ENCODE results near the gene UCP2. TPM values are rescaled to one million over a fixed set of nuclear protein-coding genes. Genes with fewer than 3 reads are reported as not detected.

UCP2 gene
- total and polyA plus RNA-seq, 10 of the 15 experiments (the other 5 are each of a cell fraction or from before 2014, with no cell fraction given), result 32.9 to 248 (median 154) TPM

- TF ChIP-seq USF1 (IDR thresholded peaks at IDR 0.05; ENCODE audit: borderline replicate concordance, extremely low read length, insufficient read depth, low read depth, low read length), result no peak
Observed at GRCh38 chr11:73931951-73932350, 50.7 kb downstream of the UCP2 start (continued).

GRCh38 chr11:73931039-73931645, 51.5 kb downstream of the UCP2 start:
- Histone ChIP-seq H3K9ac (ENCODE audit: control insufficient read depth, insufficient read depth, low read length) (no peak overlapping the region), H3K36me3 (ENCODE audit: control insufficient read depth in 2 of 2, insufficient read depth in 2 of 2, low read length in 1 of 2) (peaks cover 6 to 25% of the 10 kb centered on the region in 2 experiments), H3K27ac (ENCODE audit: control insufficient read depth, insufficient read depth) (no peak overlapping the region), H2AFZ (ENCODE audit: control insufficient read depth, low read depth, low read length) (no peak overlapping the region), H3K4me1 (ENCODE audit: control insufficient read depth, insufficient read depth, low read length) (no peaks in the 10 kb centered on the region), H3K79me2 (ENCODE audit: control insufficient read depth, insufficient read depth, low read length) (no peaks in the 10 kb centered on the region), H3K9me3 (replicated peaks; ENCODE audit: control insufficient read depth, insufficient read depth, low read length) (no peaks in the 10 kb centered on the region), H3K27me3 (replicated peaks in 1 of 2; ENCODE audit: control insufficient read depth in 2 of 2, insufficient read depth in 2 of 2, low read length in 1 of 2) (no peaks in the 10 kb centered on the region), H3K4me3 (no peak overlapping the region), H4K20me1 (ENCODE audit: control insufficient read depth, insufficient read depth) (no peaks in the 10 kb centered on the region), H3K4me2 (ENCODE audit: control insufficient read depth, insufficient read depth) (no peak overlapping the region)
- peak; percentile 78 for ATAC-seq
- BruUV-seq (replicated peaks), result no TSS peak
- ChIA-PET SMC1A (ENCODE audit: uncharacterized antibody, unreplicated experiment) (interaction anchor here (0.8 to 2.0 kb wide), 5 partner anchors 13 to 453 kb away, joined by 3 to 16 read pairs (median 3); no protein-coding TSS in a partner anchor), CTCF (interaction anchor here (0.6 to 2.2 kb wide), 17 partner anchors 10 to 580 kb away, joined by 3 to 29 read pairs (median 3); partner anchors contain the start of genes COA4 and PAAF1), POLR2A (interaction anchor here (0.5 to 0.6 kb wide), 2 partner anchors 45 to 49 kb away, joined by 3 read pairs; no protein-coding TSS in a partner anchor), RAD21 (ENCODE audit: unreplicated experiment) (interaction anchor here (0.6 to 1.6 kb wide), 9 partner anchors 12 to 306 kb away, joined by 3 to 29 read pairs (median 3); no protein-coding TSS in a partner anchor)
- WGBS (ENCODE audit: insufficient coverage, insufficient replicate concordance, low lambda C conversion rate, missing lambda C conversion rate), result 81% methylated on average over 7 of the region's 7 CpGs
- in situ Hi-C loops (cut with MboI) (no loop called here), intact Hi-C loops (cut with micrococcal nuclease; ENCODE audit: unreplicated experiment) (loop anchor here (5.0 kb wide), 1 partner anchor 304 kb away; no protein-coding TSS in a partner anchor)
- FAIRE-seq, result no peak
- DNase-seq (ENCODE audit: low read depth, low spot score), result no peak
- TF ChIP-seq PKNOX1 (IDR thresholded peaks at IDR 0.05) (no peak), NR2F1 (conservative IDR thresholded peaks at IDR 0.05) (no peak), NFYA (IDR thresholded peaks at IDR 0.05; ENCODE audit: borderline replicate concordance, low read depth, low read length) (no peak), SMC3 (IDR thresholded peaks at IDR 0.05; ENCODE audit: borderline replicate concordance, low read length) (peak; percentile 32; the same call in 1 of the 2 replicates), SUPT20H (IDR thresholded peaks at IDR 0.05; ENCODE audit: borderline replicate concordance, control insufficient read depth, low read depth, low read length) (no peak), RFX5 (IDR thresholded peaks at IDR 0.05; ENCODE audit: low read depth, low read length) (no peak), RAD21 (IDR thresholded peaks at IDR 0.05; ENCODE audit: insufficient read depth, low read depth, low read length) (peak; percentile 47; the same call in 1 of the 2 replicates), MXI1 (IDR thresholded peaks at IDR 0.05; ENCODE audit: low read depth, low read length) (no peak), ATF3 (IDR thresholded peaks at IDR 0.05; ENCODE audit: borderline replicate concordance, extremely low read depth, low read depth, low read length) (no peak), IRF4 (IDR thresholded peaks at IDR 0.05; ENCODE audit: low read depth, low read length) (no peak), HDAC6 (IDR thresholded peaks at IDR 0.05; ENCODE audit: unreplicated experiment) (no peak), MYC (IDR thresholded peaks at IDR 0.05; ENCODE audit: insufficient read depth, insufficient read length, insufficient replicate concordance, low read length, severe bottlenecking) (no peak), EP300 (IDR thresholded peaks at IDR 0.05; ENCODE audit: borderline replicate concordance in 1 of 2, control insufficient read depth in 1 of 2, low read depth in 2 of 2, low read length in 2 of 2) (no peak), POLR2AphosphoS5 (IDR thresholded peaks at IDR 0.05; ENCODE audit: low read length) (no peak), CTCF (IDR thresholded peaks at IDR 0.05 in 2 of 3, conservative IDR thresholded peaks at IDR 0.05 in 1 of 3; ENCODE audit: control insufficient read depth in 2 of 3, extremely low read depth in 1 of 3, insufficient read depth in 1 of 3, low read depth in 3 of 3, low read length in 3 of 3) (peak in 2 of 3 experiments; percentile 37 to 60; a peak in 3 of 6 replicates)

All from GM12878 (cell line).